Hepatocyte (in vitro differentiated cells): Measurements from ENCODE around the gene NOS3.

Source experiments
- CTCF ChIP-seq: fragments of 200-600 bp; sonication (generic); IDR thresholded peaks from 2 replicates; pipeline ENCODE4 v1.5.1; 2016; ENCODE audit warnings: antibody characterized with exemption, mild to moderate bottlenecking; ENCODE audit not compliant: poor library complexity
- EZH2 ChIP-seq: fragments of 200-600 bp; sonication (generic); IDR thresholded peaks from 2 replicates; pipeline ENCODE4 v1.6.1; 2016; ENCODE audit warnings: antibody characterized with exemption, mild to moderate bottlenecking, borderline replicate concordance

- TF ChIP-seq EZH2, result peak; percentile 58
- no peak for TF ChIP-seq CTCF
Measured at GRCh38 chr7:151018421-151019129, 27.8 kb downstream of the NOS3 start.
